H9 (cell line): ENCODE results near the gene C2orf49. TPM values are rescaled to one million over a fixed set of nuclear protein-coding genes. Genes with fewer than 3 reads are reported as not detected.

Experiments
- DNase-seq: peaks from one replicate; pipeline ENCODE4 v3.0.0-alpha.2; 2017
- H2AFZ ChIP-seq: one replicate; pipeline ENCODE4 v1.6.1; 2013; ENCODE audit warnings: mild to moderate bottlenecking, low read length, control low read depth, moderate library complexity
- H2AK5ac ChIP-seq: 2 replicates; pipeline ENCODE4 v1.6.1; 2013; ENCODE audit warnings: low read length, control low read depth, mixed read lengths; ENCODE audit not compliant: insufficient read length
- H2BK120ac ChIP-seq: one replicate; pipeline ENCODE4 v1.6.1; 2013; ENCODE audit warnings: low read depth, mild to moderate bottlenecking, low read length, control low read depth, inconsistent platforms; ENCODE audit not compliant: poor library complexity, severe bottlenecking
- H2BK12ac ChIP-seq: 2 replicates; pipeline ENCODE4 v1.6.1; 2013; ENCODE audit warnings: low read length, control low read depth, mixed read lengths, low read depth; ENCODE audit not compliant: insufficient read length
- H2BK15ac ChIP-seq: 2 replicates; pipeline ENCODE4 v1.6.1; 2013; ENCODE audit warnings: low read depth, low read length, control low read depth
- H2BK20ac ChIP-seq: one replicate; pipeline ENCODE4 v1.6.1; 2013; ENCODE audit warnings: low read depth, mild to moderate bottlenecking, low read length, control low read depth, inconsistent platforms; ENCODE audit not compliant: poor library complexity, severe bottlenecking
- H2BK5ac ChIP-seq: 2 replicates; pipeline ENCODE4 v1.6.1; 2013; ENCODE audit warnings: low read length, control low read depth, mixed read lengths; ENCODE audit not compliant: insufficient read length
- H3K14ac ChIP-seq: 2 replicates; pipeline ENCODE4 v1.6.1; 2013; ENCODE audit warnings: low read length, control low read depth; ENCODE audit not compliant: insufficient read depth
- H3K18ac ChIP-seq: 2 replicates; pipeline ENCODE4 v1.6.1; 2013; ENCODE audit warnings: low read depth, mild to moderate bottlenecking, mixed read lengths, low read length, control low read depth; ENCODE audit not compliant: insufficient read length
- H3K23ac ChIP-seq: 2 replicates; pipeline ENCODE4 v1.6.1; 2013; ENCODE audit warnings: low read length, control low read depth, mixed read lengths, low read depth; ENCODE audit not compliant: insufficient read length
- H3K23me2 ChIP-seq: 2 replicates; pipeline ENCODE4 v1.6.1; 2013; ENCODE audit warnings: low read depth, mild to moderate bottlenecking, mixed read lengths, low read length, control low read depth; ENCODE audit not compliant: insufficient read length, poor library complexity, severe bottlenecking
- H3K27ac ChIP-seq: 2 replicates; pipeline ENCODE4 v1.5.1; 2013; ENCODE audit warnings: low read length, control low read depth, mixed read lengths, low read depth; ENCODE audit not compliant: insufficient read length
- H3K27me3 ChIP-seq: 2 replicates; pipeline ENCODE4 v1.6.1; 2013; ENCODE audit warnings: low read length, control low read depth, inconsistent platforms; ENCODE audit not compliant: insufficient read depth
- H3K4ac ChIP-seq: 2 replicates; pipeline ENCODE4 v1.6.1; 2013; ENCODE audit warnings: low read depth, mild to moderate bottlenecking, control low read depth, inconsistent platforms, low read length, moderate library complexity
- H3K4me1 ChIP-seq: 2 replicates; pipeline ENCODE4 v1.6.1; 2013; ENCODE audit warnings: low read length, control low read depth, inconsistent platforms; ENCODE audit not compliant: insufficient read depth
- H3K4me2 ChIP-seq: 2 replicates; pipeline ENCODE4 v1.6.1; 2013; ENCODE audit warnings: low read length, control low read depth, mixed read lengths; ENCODE audit not compliant: insufficient read length, insufficient read depth
- H3K56ac ChIP-seq: 2 replicates; pipeline ENCODE4 v1.6.1; 2013; ENCODE audit warnings: low read depth, mild to moderate bottlenecking, mixed read lengths, low read length, control low read depth; ENCODE audit not compliant: insufficient read length
- H3K79me1 ChIP-seq: 2 replicates; pipeline ENCODE4 v1.6.1; 2013; ENCODE audit warnings: low read depth, mild to moderate bottlenecking, moderate library complexity, low read length, control low read depth, inconsistent platforms; ENCODE audit not compliant: insufficient read depth, poor library complexity, severe bottlenecking
- H3K79me2 ChIP-seq: 2 replicates; pipeline ENCODE4 v1.6.1; 2013; ENCODE audit warnings: low read length, control low read depth, inconsistent platforms; ENCODE audit not compliant: insufficient read depth
- H3K9ac ChIP-seq: 2 replicates; pipeline ENCODE4 v1.6.1; 2013; ENCODE audit warnings: low read length, control low read depth, mixed read lengths; ENCODE audit not compliant: insufficient read length; ENCODE audit errors: extremely low read depth
- H3K9me3 ChIP-seq: one replicate; pipeline ENCODE4 v1.6.1; 2013; ENCODE audit warnings: low read depth, low read length, inconsistent platforms; ENCODE audit not compliant: control insufficient read depth
- H3T11ph ChIP-seq: one replicate; pipeline ENCODE4 v1.6.1; 2013; ENCODE audit warnings: mild to moderate bottlenecking, low read length, control low read depth, inconsistent platforms
- H4K20me1 ChIP-seq: one replicate; pipeline ENCODE4 v1.6.1; 2013; ENCODE audit not compliant: control insufficient read depth, insufficient read length, insufficient read depth
- H4K5ac ChIP-seq: 2 replicates; pipeline ENCODE4 v1.6.1; 2013; ENCODE audit warnings: low read depth, mild to moderate bottlenecking, mixed read lengths, low read length, control low read depth; ENCODE audit not compliant: insufficient read length
- H4K8ac ChIP-seq: replicated peaks from 2 replicates; pipeline ENCODE4 v1.6.1; 2013; ENCODE audit warnings: low read length, control low read depth, mixed read lengths, low read depth; ENCODE audit not compliant: insufficient read length
- H4K91ac ChIP-seq: 2 replicates; pipeline ENCODE4 v1.6.1; 2013; ENCODE audit warnings: low read depth, mild to moderate bottlenecking, moderate library complexity, mixed read lengths, low read length, control low read depth; ENCODE audit not compliant: insufficient read length
- H3K27ac Mint-ChIP-seq, 3 experiments: 2 replicates in 2 of 3; 3 replicates in 1 of 3; pipeline ENCODE4 v1.8.0; 2020 to 2021; ENCODE audit warnings: mixed read lengths in 3 of 3, mild to moderate bottlenecking in 1 of 3, moderate library complexity in 1 of 3
- H3K27me3 Mint-ChIP-seq: 2 replicates; pipeline ENCODE4 v1.8.0; 2021; ENCODE audit warnings: low read depth, mild to moderate bottlenecking, moderate library complexity, mixed read lengths
- H3K36me3 Mint-ChIP-seq, 3 experiments: 2 replicates in 2 of 3; 3 replicates in 1 of 3; pipeline ENCODE4 v1.8.0; 2020 to 2021; ENCODE audit warnings: low read depth in 3 of 3, mixed read lengths in 3 of 3; ENCODE audit not compliant: insufficient read depth in 1 of 3
- H3K4me1 Mint-ChIP-seq, 2 experiments: 2 replicates each; pipeline ENCODE4 v1.8.0; 2020; ENCODE audit warnings: mixed read lengths in 2 of 2
- H3K4me3 Mint-ChIP-seq, 2 experiments: 2 replicates in 1 of 2; 3 replicates in 1 of 2; pipeline ENCODE4 v1.8.0; 2020 to 2021; ENCODE audit warnings: mild to moderate bottlenecking in 2 of 2, mixed read lengths in 2 of 2, moderate library complexity in 1 of 2
- H3K9me3 Mint-ChIP-seq, 2 experiments: 2 replicates in 1 of 2; 3 replicates in 1 of 2; pipeline ENCODE4 v1.8.0; 2020; ENCODE audit warnings: mild to moderate bottlenecking in 2 of 2, mixed read lengths in 2 of 2, moderate library complexity in 1 of 2
- WGBS: extraction: QIAGEN DNeasy Blood & Tissue Kit; methylation state at CpG from one replicate; pipeline ENCODE4 v1.1.7; 2013; ENCODE audit warnings: missing lambda C conversion rate, low lambda C conversion rate, mixed read lengths; ENCODE audit not compliant: insufficient read length; ENCODE audit errors: extremely low coverage; 5-methylcytosine and 5-hydroxymethylcytosine counted together
- total RNA-seq: library from RNA; stranded (reverse); gene quantifications from 2 replicates; pipeline ENCODE4 v1.2.1, GENCODE V29; 2021
- TF ChIP-seq, protein P1 (sequence below): fragments of 200-600 bp; sonication (generic); conservative IDR thresholded peaks from 3 replicates; pipeline ENCODE4 v1.8.0; 2021; ENCODE audit warnings: antibody characterized with exemption, mild to moderate bottlenecking

Gene C2orf49
- total RNA-seq, 1 experiment from 2014 or later: 18.8 TPM

DNA sequence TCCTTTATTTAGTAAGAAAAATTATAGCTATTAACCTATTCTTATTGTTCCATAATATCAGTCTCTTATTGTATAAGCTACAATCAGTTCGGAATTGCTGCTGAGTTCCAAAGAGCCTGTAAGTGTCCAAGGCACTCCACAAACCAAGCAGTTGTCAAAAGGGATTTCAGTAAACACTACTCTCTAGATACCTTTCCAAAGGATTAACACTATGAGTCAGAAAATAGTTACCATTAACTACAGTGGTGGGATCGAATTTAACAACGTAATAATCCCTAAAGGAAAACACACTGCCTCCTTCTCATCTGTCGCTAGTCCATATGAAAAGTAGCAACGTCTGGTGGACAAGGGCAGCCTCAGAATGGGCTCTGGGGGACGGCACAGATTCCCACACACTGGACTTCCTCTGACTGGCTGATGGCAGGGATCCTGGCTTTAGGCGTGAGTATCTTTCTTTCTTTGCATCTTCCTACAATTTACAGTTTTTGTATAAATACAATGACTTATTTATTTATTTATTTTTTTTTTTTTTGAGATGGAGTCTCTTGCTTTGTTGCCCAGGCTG lies 16.6 kb upstream of the C2orf49 start:
- TF ChIP-seq, protein P1, sequence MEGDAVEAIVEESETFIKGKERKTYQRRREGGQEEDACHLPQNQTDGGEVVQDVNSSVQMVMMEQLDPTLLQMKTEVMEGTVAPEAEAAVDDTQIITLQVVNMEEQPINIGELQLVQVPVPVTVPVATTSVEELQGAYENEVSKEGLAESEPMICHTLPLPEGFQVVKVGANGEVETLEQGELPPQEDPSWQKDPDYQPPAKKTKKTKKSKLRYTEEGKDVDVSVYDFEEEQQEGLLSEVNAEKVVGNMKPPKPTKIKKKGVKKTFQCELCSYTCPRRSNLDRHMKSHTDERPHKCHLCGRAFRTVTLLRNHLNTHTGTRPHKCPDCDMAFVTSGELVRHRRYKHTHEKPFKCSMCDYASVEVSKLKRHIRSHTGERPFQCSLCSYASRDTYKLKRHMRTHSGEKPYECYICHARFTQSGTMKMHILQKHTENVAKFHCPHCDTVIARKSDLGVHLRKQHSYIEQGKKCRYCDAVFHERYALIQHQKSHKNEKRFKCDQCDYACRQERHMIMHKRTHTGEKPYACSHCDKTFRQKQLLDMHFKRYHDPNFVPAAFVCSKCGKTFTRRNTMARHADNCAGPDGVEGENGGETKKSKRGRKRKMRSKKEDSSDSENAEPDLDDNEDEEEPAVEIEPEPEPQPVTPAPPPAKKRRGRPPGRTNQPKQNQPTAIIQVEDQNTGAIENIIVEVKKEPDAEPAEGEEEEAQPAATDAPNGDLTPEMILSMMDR: no peak
- no peak overlapping the region for H2BK12ac ChIP-seq
- no peak overlapping the region for H4K8ac ChIP-seq
- Mint-ChIP-seq H3K27ac (no peak overlapping the region; a peak in 1 of 7 replicates), H3K4me1 (peaks cover 12 to 13% of the 10 kb centered on the region in 2 experiments), H3K36me3 (no peaks in the 10 kb centered on the region; a peak in 1 of 7 replicates), H3K9me3 (no peaks in the 10 kb centered on the region), H3K4me3 (no peak overlapping the region), H3K27me3 (no peaks in the 10 kb centered on the region)
- H4K91ac ChIP-seq: no peak overlapping the region
- H3K18ac ChIP-seq: no peak overlapping the region
- H3K79me1 ChIP-seq: no peaks in the 10 kb centered on the region
- no peak overlapping the region for H3K4me2 ChIP-seq
- H3K79me2 ChIP-seq: peaks cover 3% of the 10 kb centered on the region; the same call in 1 of the 2 replicates
- H2AK5ac ChIP-seq: no peak overlapping the region
- no CpG with 5 or more reads among the region's 7 CpGs for WGBS
- no peak overlapping the region for H2BK15ac ChIP-seq
- H3K27me3 ChIP-seq: no peaks in the 10 kb centered on the region
- no peak overlapping the region for H2BK20ac ChIP-seq
- H3K9ac ChIP-seq: no peak overlapping the region
- no peak overlapping the region for H4K5ac ChIP-seq
- no peak overlapping the region for H3K56ac ChIP-seq
- no peak overlapping the region for H2BK5ac ChIP-seq
- no peak overlapping the region for H3K23ac ChIP-seq
- no peak overlapping the region for H3K27ac ChIP-seq
- no peak overlapping the region for H2BK120ac ChIP-seq
- H2AFZ ChIP-seq: no peak overlapping the region
- H4K20me1 ChIP-seq: no peaks in the 10 kb centered on the region
- H3K9me3 ChIP-seq: no peaks in the 10 kb centered on the region
- H3K4ac ChIP-seq: no peak overlapping the region
- DNase-seq: no peak
- peaks cover 10% of the 10 kb centered on the region; the same call in 1 of the 2 replicates for H3K4me1 ChIP-seq
- no peak overlapping the region for H3T11ph ChIP-seq
- no peak overlapping the region for H3K14ac ChIP-seq
- no peaks in the 10 kb centered on the region for H3K23me2 ChIP-seq
